T-helper 2 cell treated with Interferon-gamma antibody and Interleukin-4, amounts not matched to agents 5 μg/mL and 100 μg/mL, for 36 hours (primary cell): ENCODE measurements around the gene PIP4K2B.

Experiments used
- DNase-seq: peaks from one replicate; pipeline ENCODE4 v3.0.0; 2021; ENCODE audit warnings: low spot score
- H3K27ac Mint-ChIP-seq: one replicate; pipeline ENCODE4 v1.8.0; 2021; ENCODE audit warnings: mild to moderate bottlenecking, mixed read lengths
- H3K27me3 Mint-ChIP-seq: one replicate; pipeline ENCODE4 v1.8.0; 2021; ENCODE audit warnings: low read depth, mixed read lengths
- H3K36me3 Mint-ChIP-seq: one replicate; pipeline ENCODE4 v1.8.0; 2021; ENCODE audit warnings: low read depth, mixed read lengths
- H3K4me1 Mint-ChIP-seq: one replicate; pipeline ENCODE4 v1.8.0; 2021; ENCODE audit warnings: low read depth, mixed read lengths
- H3K4me3 Mint-ChIP-seq: one replicate; pipeline ENCODE4 v1.8.0; 2022; ENCODE audit warnings: mild to moderate bottlenecking, moderate library complexity, mixed read lengths
- H3K9me3 Mint-ChIP-seq: one replicate; pipeline ENCODE4 v1.8.0; 2021; ENCODE audit warnings: mixed read lengths

PIP4K2B gene

GRCh38 chr17:38753071-38753506, 46.3 kb downstream of the PIP4K2B start:
- H3K27ac Mint-ChIP-seq = peak overlapping the region; percentile 98
- no peak for DNase-seq
- peaks cover 28% of the 10 kb centered on the region for H3K4me1 Mint-ChIP-seq
- peak overlapping the region; percentile 97 for H3K4me3 Mint-ChIP-seq
- no peaks in the 10 kb centered on the region for H3K9me3 Mint-ChIP-seq
- peaks cover 28% of the 10 kb centered on the region for H3K36me3 Mint-ChIP-seq
- H3K27me3 Mint-ChIP-seq = peaks cover 21% of the 10 kb centered on the region

- DNase-seq = peak; percentile 99
- H3K36me3 Mint-ChIP-seq = peaks cover 25% of the 10 kb centered on the region
- H3K4me3 Mint-ChIP-seq = peak within 1 kb of the TSS; percentile 97
- peaks cover 23% of the 10 kb centered on the region for H3K27me3 Mint-ChIP-seq
- H3K9me3 Mint-ChIP-seq = no peaks in the 10 kb centered on the region
- H3K4me1 Mint-ChIP-seq = peaks cover 28% of the 10 kb centered on the region
- H3K27ac Mint-ChIP-seq = peak within 1 kb of the TSS; percentile 98
These were observed 46.9 kb downstream of the PIP4K2B start, which contains the start of gene PSMB3 for GRCh38 chr17:38752308-38753070. Gene PSMB3 (plus strand): TSS chr17:38752741. CDS start chr17:38752827, 86 bp downstream.

- H3K4me3 Mint-ChIP-seq = peak overlapping the region; percentile 97
- peaks cover 25% of the 10 kb centered on the region for H3K36me3 Mint-ChIP-seq
- DNase-seq = peak; percentile 79
- peak overlapping the region; percentile 98 for H3K27ac Mint-ChIP-seq
- H3K27me3 Mint-ChIP-seq = peaks cover 24% of the 10 kb centered on the region
- peaks cover 29% of the 10 kb centered on the region for H3K4me1 Mint-ChIP-seq
- no peaks in the 10 kb centered on the region for H3K9me3 Mint-ChIP-seq
These were observed 47.5 kb downstream of the PIP4K2B start for GRCh38 chr17:38751808-38752307.

DNA sequence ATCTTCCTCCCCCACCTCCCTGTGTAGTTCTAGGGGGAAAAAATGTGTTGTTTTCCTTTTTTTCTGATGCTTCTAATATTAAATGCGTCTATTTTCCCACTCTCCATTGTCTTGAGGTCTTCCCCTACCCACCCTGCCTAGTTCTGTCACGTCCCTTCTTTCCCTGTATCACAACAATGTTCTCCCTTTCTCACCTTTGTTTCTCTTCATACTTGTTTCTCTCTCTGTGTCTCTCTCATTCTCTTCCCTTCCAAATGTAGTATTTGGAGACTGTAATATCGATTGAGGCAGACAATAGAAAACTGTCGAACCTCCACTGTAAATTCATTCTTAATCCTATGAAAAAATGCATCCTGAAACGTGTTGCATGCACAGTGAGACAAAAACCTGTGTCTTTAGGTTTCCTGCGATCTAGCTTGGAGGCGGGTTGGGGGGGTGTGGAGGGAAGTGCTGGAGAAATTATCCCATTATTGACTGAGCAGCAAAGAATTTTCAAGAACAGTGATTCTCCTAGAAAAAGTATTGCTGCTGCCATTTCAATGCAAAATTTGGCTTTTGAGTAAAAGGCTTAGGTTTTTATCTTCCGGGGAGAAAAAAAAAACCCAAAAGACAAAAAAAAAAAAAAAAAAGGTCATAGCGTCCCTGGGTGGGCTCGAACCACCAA, 48.1 kb downstream of the PIP4K2B start:
- H3K9me3 Mint-ChIP-seq = no peaks in the 10 kb centered on the region
- H3K36me3 Mint-ChIP-seq = peaks cover 22% of the 10 kb centered on the region
- H3K4me3 Mint-ChIP-seq = peak overlapping the region; percentile 97
- no peak for DNase-seq
- H3K27me3 Mint-ChIP-seq = peaks cover 30% of the 10 kb centered on the region
- peaks cover 34% of the 10 kb centered on the region for H3K4me1 Mint-ChIP-seq
- peak overlapping the region; percentile 98 for H3K27ac Mint-ChIP-seq

GRCh38 chr17:38750312-38751121, 48.8 kb downstream of the PIP4K2B start:
- Mint-ChIP-seq H3K27ac (peak overlapping the region; percentile 98), H3K4me3 (peak overlapping the region; percentile 97), H3K4me1 (peaks cover 41% of the 10 kb centered on the region), H3K9me3 (no peaks in the 10 kb centered on the region), H3K27me3 (peaks cover 37% of the 10 kb centered on the region), H3K36me3 (peaks cover 15% of the 10 kb centered on the region)
- DNase-seq = no peak

- Mint-ChIP-seq H3K27me3 (peaks cover 38% of the 10 kb centered on the region), H3K4me1 (peaks cover 42% of the 10 kb centered on the region), H3K36me3 (peaks cover 14% of the 10 kb centered on the region), H3K4me3 (peak overlapping the region; percentile 97), H3K27ac (no peak overlapping the region), H3K9me3 (no peaks in the 10 kb centered on the region)
- DNase-seq = no peak
These were observed 49.4 kb downstream of the PIP4K2B start for GRCh38 chr17:38750044-38750311.

- Mint-ChIP-seq H3K4me3 (peak overlapping the region; percentile 97), H3K27me3 (peaks cover 42% of the 10 kb centered on the region), H3K9me3 (no peaks in the 10 kb centered on the region), H3K27ac (no peak overlapping the region), H3K4me1 (peaks cover 39% of the 10 kb centered on the region), H3K36me3 (peaks cover 11% of the 10 kb centered on the region)
- DNase-seq = no peak
These were observed 49.9 kb downstream of the PIP4K2B start for GRCh38 chr17:38749223-38750043.

DNA sequence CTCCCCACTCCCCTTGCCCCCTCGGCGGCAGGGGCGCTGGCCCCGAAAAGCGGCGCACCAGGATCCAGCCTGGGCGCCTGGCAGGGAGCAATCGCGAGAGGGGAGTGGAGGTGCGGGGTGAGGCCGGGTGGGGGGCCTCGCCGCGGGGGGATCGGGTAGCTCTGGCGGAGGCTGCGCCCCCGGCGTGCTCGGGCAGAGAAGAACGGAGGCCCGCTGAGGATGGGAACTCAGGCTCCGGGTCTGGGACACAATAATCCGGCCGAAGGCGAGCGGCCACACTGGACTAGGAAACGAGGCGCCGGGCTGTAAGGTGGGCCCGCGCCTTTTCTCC, 50.5 kb downstream of the PIP4K2B start:
- peaks cover 9% of the 10 kb centered on the region for H3K36me3 Mint-ChIP-seq
- no peak for DNase-seq
- H3K4me1 Mint-ChIP-seq = peaks cover 37% of the 10 kb centered on the region
- H3K4me3 Mint-ChIP-seq = peak overlapping the region; percentile 97
- H3K27me3 Mint-ChIP-seq = peaks cover 42% of the 10 kb centered on the region
- H3K27ac Mint-ChIP-seq = no peak overlapping the region
- no peaks in the 10 kb centered on the region for H3K9me3 Mint-ChIP-seq

GRCh38 chr17:38748149-38748891, 51.0 kb downstream of the PIP4K2B start, which contains the start of gene PCGF2:
Gene PCGF2 (minus strand): TSS chr17:38748336. CDS start chr17:38740402, 7,934 bp downstream.
- no peak for DNase-seq
- no peak within 1 kb of the TSS for H3K27ac Mint-ChIP-seq
- H3K36me3 Mint-ChIP-seq = peaks cover 5% of the 10 kb centered on the region
- H3K27me3 Mint-ChIP-seq = peaks cover 42% of the 10 kb centered on the region
- peak within 1 kb of the TSS; percentile 97 for H3K4me3 Mint-ChIP-seq
- peaks cover 34% of the 10 kb centered on the region for H3K4me1 Mint-ChIP-seq
- H3K9me3 Mint-ChIP-seq = no peaks in the 10 kb centered on the region

GRCh38 chr17:38747463-38748148, 51.8 kb downstream of the PIP4K2B start:
- Mint-ChIP-seq H3K4me3 (peak overlapping the region; percentile 82), H3K4me1 (peaks cover 35% of the 10 kb centered on the region), H3K9me3 (no peaks in the 10 kb centered on the region), H3K27me3 (peaks cover 42% of the 10 kb centered on the region), H3K36me3 (peaks cover 4% of the 10 kb centered on the region), H3K27ac (no peak overlapping the region)
- DNase-seq = no peak

GRCh38 chr17:38746849-38747462, 52.4 kb downstream of the PIP4K2B start:
- Mint-ChIP-seq H3K27me3 (peaks cover 42% of the 10 kb centered on the region), H3K36me3 (peaks cover 2% of the 10 kb centered on the region), H3K4me1 (peaks cover 38% of the 10 kb centered on the region), H3K4me3 (peak overlapping the region; percentile 74), H3K27ac (peak overlapping the region; percentile 56), H3K9me3 (no peaks in the 10 kb centered on the region)
- DNase-seq = no peak
